H1 (cell line): Measurements from ENCODE around the gene PCBD1. TPM values are rescaled to one million over a fixed set of nuclear protein-coding genes. Genes with fewer than 3 reads are reported as not detected.

Source experiments
- CTCF ChIA-PET: fragments of 300-600 bp; sonication (Branson Sonifier 250); formaldehyde crosslinking; loops from one replicate; lab custom pipeline; 2021; ENCODE audit not compliant: partially characterized antibody; lab: Charles Lee
- POLR2A ChIA-PET: fragments of 300-600 bp; sonication (Branson Sonifier 250); formaldehyde crosslinking; loops from one replicate; lab custom pipeline; 2021; ENCODE audit warnings: inconsistent platforms; ENCODE audit not compliant: partially characterized antibody; lab: Charles Lee
- DNase-seq, 2 experiments: peaks; one replicate each; pipeline versions ENCODE4 v3.0.0 to v3.0.0-alpha.2; 2010 to 2022; ENCODE audit warnings: low spot score in 2 of 2, low read depth in 1 of 2, mixed read lengths in 1 of 2
- FAIRE-seq: peaks from 2 replicates; lab custom pipeline; 2011; peaks lifted over from hg19 to GRCh38; lab: Jason Lieb, UNC
- H2AFZ ChIP-seq: 2 replicates; pipeline ENCODE4 v1.8.1; 2012; ENCODE audit warnings: low read length, inconsistent platforms
- H2AK5ac ChIP-seq: 2 replicates; pipeline ENCODE4 v1.6.1; 2013; ENCODE audit warnings: low read depth, low read length
- H2BK120ac ChIP-seq: replicated peaks from 2 replicates; pipeline ENCODE3; 2013; ENCODE audit warnings: low read depth, low read length, inconsistent platforms
- H2BK12ac ChIP-seq: 2 replicates; pipeline ENCODE4 v1.6.1; 2013; ENCODE audit warnings: low read depth, low read length
- H2BK15ac ChIP-seq: 2 replicates; pipeline ENCODE4 v1.6.1; 2013; ENCODE audit warnings: low read length
- H2BK20ac ChIP-seq: 2 replicates; pipeline ENCODE4 v1.6.1; 2013; ENCODE audit warnings: low read length
- H2BK5ac ChIP-seq: 2 replicates; pipeline ENCODE4 v1.6.1; 2013; ENCODE audit warnings: low read depth, low read length
- H3K14ac ChIP-seq: 2 replicates; pipeline ENCODE4 v1.6.1; 2013; ENCODE audit warnings: inconsistent platforms; ENCODE audit not compliant: insufficient read length
- H3K18ac ChIP-seq: 2 replicates; pipeline ENCODE4 v1.6.1; 2013; ENCODE audit warnings: low read length; ENCODE audit errors: extremely low read depth
- H3K23ac ChIP-seq: 2 replicates; pipeline ENCODE4 v1.6.1; 2013; ENCODE audit warnings: inconsistent platforms; ENCODE audit not compliant: insufficient read length
- H3K23me2 ChIP-seq: 2 replicates; pipeline ENCODE4 v1.6.1; 2013; ENCODE audit warnings: low read depth, low read length
- H3K27ac ChIP-seq: 2 replicates; pipeline ENCODE4 v1.6.1; 2011; ENCODE audit warnings: low read depth, low read length, inconsistent platforms
- H3K27me3 ChIP-seq, 4 experiments: replicated peaks in 1 of 4; 1 replicate in 1 of 4; 2 replicates in 3 of 4; pipeline versions ENCODE4 v1.6.1 to v1.8.1; 2011 to 2013; ENCODE audit warnings: low read length in 3 of 4, mild to moderate bottlenecking in 3 of 4, inconsistent platforms in 2 of 4, mixed read lengths in 2 of 4, moderate library complexity in 1 of 4; ENCODE audit not compliant: control insufficient read depth in 3 of 4, insufficient read depth in 3 of 4; ENCODE audit errors: extremely low read depth in 1 of 4
- H3K36me3 ChIP-seq, 4 experiments: 2 replicates each; pipeline versions ENCODE4 v1.6.1 to v1.8.1; 2011 to 2013; ENCODE audit warnings: mild to moderate bottlenecking in 4 of 4, low read length in 3 of 4, moderate library complexity in 2 of 4, control low read depth in 1 of 4, inconsistent platforms in 1 of 4; ENCODE audit not compliant: insufficient read depth in 4 of 4, control insufficient read depth in 2 of 4
- H3K4ac ChIP-seq: replicated peaks from 2 replicates; pipeline ENCODE3; 2013; ENCODE audit warnings: low read length, low read depth, mixed read lengths, inconsistent platforms; ENCODE audit not compliant: insufficient read length
- H3K4me1 ChIP-seq, 4 experiments: replicated peaks in 1 of 4; 1 replicate in 1 of 4; 2 replicates in 3 of 4; pipeline versions ENCODE4 v1.6.1 to v1.8.1; 2011 to 2013; ENCODE audit warnings: low read length in 3 of 4, inconsistent platforms in 2 of 4, mixed read lengths in 1 of 4; ENCODE audit not compliant: insufficient read depth in 4 of 4, control insufficient read depth in 3 of 4
- H3K4me2 ChIP-seq, 2 experiments: 2 replicates each; pipeline versions ENCODE4 v1.6.1 to v1.8.1; 2011 to 2013; ENCODE audit warnings: low read depth in 2 of 2, low read length in 2 of 2, control low read depth in 1 of 2, inconsistent platforms in 1 of 2, mild to moderate bottlenecking in 1 of 2; ENCODE audit not compliant: insufficient read depth in 1 of 2
- H3K4me3 ChIP-seq, 4 experiments: fragments of 200-600, 300-600 bp in 1 of 4; sonication (generic), shearing (Covaris generic), sonication (Bioruptor Twin) in 1 of 4; 2 replicates each; pipeline versions ENCODE4 v1.5.1 to v1.8.1; 2011 to 2016; ENCODE audit warnings: low read length in 4 of 4, low read depth in 3 of 4, control low read depth in 2 of 4, inconsistent platforms in 2 of 4, mild to moderate bottlenecking in 2 of 4, mixed read lengths in 1 of 4, moderate library complexity in 1 of 4; ENCODE audit not compliant: insufficient read depth in 2 of 4; ENCODE audit errors: extremely low read depth in 1 of 4
- H3K56ac ChIP-seq: replicated peaks from 2 replicates; pipeline ENCODE3; 2013; ENCODE audit warnings: low read depth, mild to moderate bottlenecking, mixed read lengths, low read length, inconsistent platforms; ENCODE audit not compliant: insufficient read length
- H3K79me1 ChIP-seq: 2 replicates; pipeline ENCODE4 v1.6.1; 2013; ENCODE audit warnings: low read depth, low read length, control low read depth
- H3K79me2 ChIP-seq, 2 experiments: 2 replicates each; pipeline versions ENCODE4 v1.6.1 to v1.8.1; 2012 to 2013; ENCODE audit warnings: low read length in 2 of 2, mild to moderate bottlenecking in 2 of 2, inconsistent platforms in 1 of 2; ENCODE audit not compliant: insufficient read depth in 2 of 2, control insufficient read depth in 1 of 2
- H3K9ac ChIP-seq, 4 experiments: replicated peaks in 1 of 4; 1 replicate in 1 of 4; 2 replicates in 3 of 4; pipeline versions ENCODE4 v1.6.1 to v1.8.1; 2011 to 2013; ENCODE audit warnings: low read depth in 3 of 4, low read length in 3 of 4, control low read depth in 2 of 4, mild to moderate bottlenecking in 2 of 4, moderate library complexity in 2 of 4, inconsistent platforms in 1 of 4; ENCODE audit errors: extremely low read depth in 1 of 4
- H3K9me3 ChIP-seq, 2 experiments: 2 replicates each; pipeline versions ENCODE4 v1.6.1 to v1.8.1; 2012 to 2013; ENCODE audit warnings: mild to moderate bottlenecking in 2 of 2, moderate library complexity in 2 of 2, control low read depth in 1 of 2, inconsistent platforms in 1 of 2, low read depth in 1 of 2, low read length in 1 of 2, mixed read lengths in 1 of 2; ENCODE audit not compliant: insufficient read depth in 2 of 2
- H4K20me1 ChIP-seq, 2 experiments: replicated peaks in 1 of 2; 2 replicates each; pipeline versions ENCODE3 to v1.8.1; 2011 to 2013; ENCODE audit warnings: inconsistent platforms in 2 of 2, low read length in 2 of 2, mild to moderate bottlenecking in 1 of 2; ENCODE audit not compliant: insufficient read depth in 2 of 2, control insufficient read depth in 1 of 2
- H4K5ac ChIP-seq: 2 replicates; pipeline ENCODE4 v1.6.1; 2013; ENCODE audit warnings: low read length, low read depth, mixed read lengths, inconsistent platforms; ENCODE audit not compliant: insufficient read length
- H4K8ac ChIP-seq: 2 replicates; pipeline ENCODE4 v1.8.0; 2013; ENCODE audit warnings: mild to moderate bottlenecking, moderate library complexity, low read length, inconsistent platforms; ENCODE audit not compliant: insufficient read depth; ENCODE audit errors: extremely low read depth
- H4K91ac ChIP-seq: replicated peaks from 2 replicates; pipeline ENCODE3; 2013; ENCODE audit warnings: low read length, mixed read lengths, inconsistent platforms; ENCODE audit not compliant: insufficient read length
- ATF3 ChIP-seq: IDR thresholded peaks from 2 replicates; pipeline ENCODE4 v1.6.1; 2011; ENCODE audit warnings: low read depth, mild to moderate bottlenecking, low read length; ENCODE audit not compliant: insufficient read depth
- CREB1 ChIP-seq: IDR thresholded peaks from 2 replicates; pipeline ENCODE4 v1.6.1; 2012; ENCODE audit warnings: inconsistent platforms
- JUND ChIP-seq: IDR thresholded peaks from 2 replicates; pipeline ENCODE4 v1.6.1; 2011; ENCODE audit warnings: mild to moderate bottlenecking, improper control_type of control experiment, low read length
- SP4 ChIP-seq: IDR thresholded peaks from 2 replicates; pipeline ENCODE4 v1.6.1; 2012; ENCODE audit warnings: low read length, inconsistent platforms
- WGBS, 2 experiments: shearing (Covaris generic) in 1 of 2; methylation state at CpG; one replicate each; pipeline versions ENCODE4 v1.1.6 to v1.1.7; 2013 to 2015; ENCODE audit warnings: low lambda C conversion rate in 2 of 2, mixed read lengths in 2 of 2, inconsistent platforms in 1 of 2, low coverage in 1 of 2, missing lambda C conversion rate in 1 of 2; ENCODE audit not compliant: insufficient replicate concordance in 2 of 2, insufficient coverage in 1 of 2, insufficient read length in 1 of 2; ENCODE audit errors: extremely low coverage in 1 of 2, missing lambda C conversion rate in 1 of 2; 5-methylcytosine and 5-hydroxymethylcytosine counted together
- polyA plus RNA-seq, 7 experiments: library from polyadenylated mRNA; depleted of rRNA in 3 of 7; stranded (reverse) in 5 of 7; unstranded in 2 of 7; fragments of >200 nt in 5 of 7; fragments of 200-250 nt in 2 of 7; gene quantifications; 1 replicate in 5 of 7; 2 replicates in 1 of 7; 4 replicates in 1 of 7; pipeline versions ENCODE4 v1.2.1 to v1.2.3, GENCODE V29; 2011 to 2013; ENCODE audit warnings: missing spikeins in 2 of 7, mixed read lengths in 2 of 7
- total RNA-seq: library from RNA; stranded (reverse); fragmentation: NEBNext Ultra II Directional; extraction: Animal tissue kit (Norgen Biotek cat#: 25700); gene quantifications from 2 replicates; pipeline ENCODE4 v1.2.1, GENCODE V29; 2021

The PCBD1 gene
- total and polyA plus RNA-seq, 2 of the 8 experiments (the other 6 are each of a cell fraction or from before 2014, with no cell fraction given), result 46.5 to 55.0 TPM

GRCh38 chr10:70930263-70931000, 42.1 kb upstream of the PCBD1 start:
- Histone ChIP-seq H3K4me1 (no peaks in the 10 kb centered on the region), H4K5ac (no peak overlapping the region), H3K27me3 (no peaks in the 10 kb centered on the region), H2BK12ac (no peak overlapping the region), H3K23ac (no peak overlapping the region), H2AK5ac (no peak overlapping the region), H3K18ac (no peak overlapping the region), H2BK5ac (no peak overlapping the region), H3K23me2 (no peaks in the 10 kb centered on the region), H3K27ac (no peak overlapping the region), H2BK20ac (no peak overlapping the region), H3K36me3 (no peaks in the 10 kb centered on the region), H2AFZ (no peak overlapping the region), H3K9ac (no peak overlapping the region), H2BK120ac (no peak overlapping the region), H3K56ac (no peak overlapping the region), H2BK15ac (no peak overlapping the region), H3K9me3 (no peaks in the 10 kb centered on the region), H4K91ac (no peak overlapping the region), H3K79me1 (no peaks in the 10 kb centered on the region), H3K4me2 (no peak overlapping the region), H4K8ac (no peak overlapping the region), H4K20me1 (no peaks in the 10 kb centered on the region), H3K4me3 (no peak overlapping the region), H3K79me2 (no peaks in the 10 kb centered on the region), H3K4ac (no peak overlapping the region), H3K14ac (no peak overlapping the region)
- WGBS, 2 experiments, result 78% methylated on average over 17 of the region's 17 CpGs; no CpG with 5 or more reads in 1 of the 2 experiments
- no peak for TF ChIP-seq CREB1
- no peak for TF ChIP-seq ATF3
- no peak for TF ChIP-seq SP4
- TF ChIP-seq JUND, result no peak
- POLR2A ChIA-PET, result no interaction called here
- no peak for DNase-seq
- CTCF ChIA-PET, result interaction anchor here (0.6 to 2.5 kb wide), 16 partner anchors 10 to 566 kb away, joined by 3 to 8 read pairs (median 3); no protein-coding TSS in a partner anchor
- FAIRE-seq, result no peak
